ENCODE measurements around the gene THNSL1. TPM values are rescaled to one million over a fixed set of nuclear protein-coding genes. Genes with fewer than 3 reads are reported as not detected.

Gene THNSL1
- total RNA-seq, 6 experiments from 2014 or later, result 4.9 to 13.6 (median 7.6) TPM

DNA sequence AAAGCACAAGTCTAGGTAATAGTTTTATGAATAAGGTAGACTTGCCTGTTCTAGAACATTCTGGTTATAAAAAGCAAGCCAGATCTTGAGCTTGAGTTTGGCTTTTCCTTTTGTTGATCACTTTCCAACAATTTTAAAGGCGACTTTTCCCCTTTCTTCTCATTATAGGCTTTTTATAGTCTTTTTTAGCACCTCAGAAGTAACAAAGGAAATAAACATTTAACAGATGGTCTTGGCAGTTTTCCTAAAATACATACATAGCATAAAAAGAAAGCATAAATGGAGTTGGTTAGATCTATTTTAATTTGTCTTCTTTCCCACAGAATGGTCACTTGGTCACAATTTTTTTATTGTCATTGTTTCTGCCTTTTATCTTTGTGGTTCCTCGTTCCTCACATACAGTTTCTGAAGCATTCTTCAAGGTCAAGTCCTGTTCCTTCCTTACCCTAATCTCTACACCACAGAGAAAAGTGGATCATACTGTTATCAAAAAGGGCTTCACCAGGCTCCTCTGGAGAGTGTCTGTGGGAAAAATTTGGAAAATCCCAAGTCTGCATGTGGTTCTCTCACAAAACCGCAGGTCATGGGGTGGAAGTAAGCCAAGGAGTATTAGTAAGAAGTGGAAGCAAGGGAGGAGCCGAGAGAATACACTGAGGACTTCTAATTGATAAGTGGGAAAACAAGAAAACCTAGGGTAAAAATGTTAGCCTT lies 31.3 kb downstream of the THNSL1 start:
- Histone ChIP-seq H3K36me3 (no peaks in the 10 kb centered on the region), H3K4me3 (no peak overlapping the region), H3K27ac (no peak overlapping the region), H3K4me1 (peaks cover 0 to 10% (median 0%) of the 10 kb centered on the region in 4 donors), H3K9me3 (no peaks in the 10 kb centered on the region), H3K27me3 (no peaks in the 10 kb centered on the region)
- DNase-seq (no peak), ATAC-seq (peak in 1 of 4 donors; percentile 47)
- intact Hi-C loops (cut with DNase I), result no loop called here
- TF ChIP-seq, protein P1, sequence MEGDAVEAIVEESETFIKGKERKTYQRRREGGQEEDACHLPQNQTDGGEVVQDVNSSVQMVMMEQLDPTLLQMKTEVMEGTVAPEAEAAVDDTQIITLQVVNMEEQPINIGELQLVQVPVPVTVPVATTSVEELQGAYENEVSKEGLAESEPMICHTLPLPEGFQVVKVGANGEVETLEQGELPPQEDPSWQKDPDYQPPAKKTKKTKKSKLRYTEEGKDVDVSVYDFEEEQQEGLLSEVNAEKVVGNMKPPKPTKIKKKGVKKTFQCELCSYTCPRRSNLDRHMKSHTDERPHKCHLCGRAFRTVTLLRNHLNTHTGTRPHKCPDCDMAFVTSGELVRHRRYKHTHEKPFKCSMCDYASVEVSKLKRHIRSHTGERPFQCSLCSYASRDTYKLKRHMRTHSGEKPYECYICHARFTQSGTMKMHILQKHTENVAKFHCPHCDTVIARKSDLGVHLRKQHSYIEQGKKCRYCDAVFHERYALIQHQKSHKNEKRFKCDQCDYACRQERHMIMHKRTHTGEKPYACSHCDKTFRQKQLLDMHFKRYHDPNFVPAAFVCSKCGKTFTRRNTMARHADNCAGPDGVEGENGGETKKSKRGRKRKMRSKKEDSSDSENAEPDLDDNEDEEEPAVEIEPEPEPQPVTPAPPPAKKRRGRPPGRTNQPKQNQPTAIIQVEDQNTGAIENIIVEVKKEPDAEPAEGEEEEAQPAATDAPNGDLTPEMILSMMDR (IDR thresholded peaks at IDR 0.05), result no peak
- no peak for TF ChIP-seq POLR2A (IDR thresholded peaks at IDR 0.05)
- 45% methylated on average over 4 of the region's 4 CpGs for WGBS (ENCODE audit: insufficient coverage, low coverage, low lambda C conversion rate, missing lambda C conversion rate)

DNA sequence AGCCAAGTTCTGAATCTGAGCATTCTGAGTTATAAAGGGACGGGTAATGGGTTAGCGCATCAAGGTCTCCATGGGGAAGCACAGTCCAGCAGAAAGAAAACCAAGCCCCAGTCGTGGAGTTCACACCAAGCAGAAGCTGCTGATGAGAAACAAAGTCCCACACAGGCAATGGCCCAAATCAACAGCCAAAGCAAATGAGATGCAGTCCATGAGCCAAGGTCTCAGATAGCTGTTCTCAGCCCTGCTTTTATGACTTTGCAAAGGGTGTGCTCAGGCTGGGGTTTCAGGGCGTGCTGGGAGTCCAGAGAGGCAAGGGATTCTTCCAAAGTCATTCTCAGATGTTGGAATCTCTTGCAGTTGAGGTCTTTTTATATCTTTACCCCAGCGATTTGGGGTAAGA lies 32.0 kb downstream of the THNSL1 start:
- TF ChIP-seq POLR2A (IDR thresholded peaks at IDR 0.05), result no peak
- TF ChIP-seq, protein P1 (IDR thresholded peaks at IDR 0.05), result no peak
- DNase-seq (no peak), ATAC-seq (peak in 2 of 4 donors; percentile 38 to 71)
- intact Hi-C loops (cut with DNase I), result no loop called here
- Histone ChIP-seq H3K27me3 (no peaks in the 10 kb centered on the region), H3K4me1 (peaks cover 0 to 10% (median 0%) of the 10 kb centered on the region in 4 donors), H3K9me3 (no peaks in the 10 kb centered on the region), H3K36me3 (no peaks in the 10 kb centered on the region), H3K4me3 (no peak overlapping the region), H3K27ac (no peak overlapping the region)
- WGBS (ENCODE audit: insufficient coverage, low coverage, low lambda C conversion rate, missing lambda C conversion rate), result 85% methylated on average over 5 of the region's 5 CpGs

DNA sequence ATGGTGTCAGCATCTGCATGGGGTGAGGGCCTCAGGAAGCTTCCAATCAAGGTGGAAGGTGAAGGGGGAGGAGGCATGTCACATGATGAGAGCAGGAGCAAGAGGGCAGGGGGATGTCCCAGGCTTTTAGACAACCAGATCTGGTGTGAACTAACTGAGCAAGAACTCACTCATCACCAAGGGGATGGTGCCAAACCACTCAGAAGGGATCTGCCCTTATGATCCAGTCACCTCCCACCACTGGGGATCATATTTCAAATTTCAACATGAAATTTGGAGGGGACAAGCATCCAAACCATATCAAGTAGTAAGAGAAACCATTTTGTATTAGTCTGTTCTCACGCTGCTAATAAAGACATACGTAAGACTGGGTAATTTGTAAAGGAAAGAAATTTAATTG lies 33.6 kb downstream of the THNSL1 start:
- H3K4me1 ChIP-seq, result peaks cover 0 to 10% (median 0%) of the 10 kb centered on the region in 4 donors
- intact Hi-C loops (cut with DNase I), result no loop called here
- no peak for DNase-seq
- no peak overlapping the region for H3K27ac ChIP-seq
- H3K9me3 ChIP-seq, result no peaks in the 10 kb centered on the region
- 96% methylated on average over 2 of the region's 2 CpGs for WGBS (ENCODE audit: insufficient coverage, low coverage, low lambda C conversion rate, missing lambda C conversion rate)
- no peaks in the 10 kb centered on the region for H3K27me3 ChIP-seq
- TF ChIP-seq POLR2A (IDR thresholded peaks at IDR 0.05), result no peak
- TF ChIP-seq, protein P1 (IDR thresholded peaks at IDR 0.05), result no peak
- no peak overlapping the region for H3K4me3 ChIP-seq
- no peak for ATAC-seq
- no peaks in the 10 kb centered on the region for H3K36me3 ChIP-seq

DNA sequence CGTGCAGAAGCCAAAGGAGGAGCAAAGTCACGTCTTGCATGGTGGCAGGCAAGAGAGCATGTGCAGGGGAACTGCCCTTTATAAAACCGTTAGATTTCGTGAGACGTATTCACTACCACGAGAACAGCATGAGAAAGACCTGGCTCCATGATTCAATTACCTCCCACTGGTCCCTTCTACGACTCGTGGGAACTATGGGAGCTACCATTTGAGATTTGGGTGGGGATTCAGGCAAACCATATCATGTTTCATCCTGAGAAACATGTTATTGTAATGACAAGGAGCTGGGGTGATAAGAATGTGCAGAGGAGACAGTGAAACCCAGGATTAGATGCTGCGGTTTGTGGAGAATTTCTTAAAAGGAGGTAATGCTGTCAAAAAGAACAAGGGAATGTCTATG lies 34.0 kb downstream of the THNSL1 start:
- TF ChIP-seq, protein P1 (IDR thresholded peaks at IDR 0.05), result no peak
- no peak for TF ChIP-seq POLR2A (IDR thresholded peaks at IDR 0.05)

More for the DNA sequence above, 34.0 kb downstream of the THNSL1 start:
- Histone ChIP-seq H3K27ac (no peak overlapping the region), H3K4me1 (peaks cover 0 to 10% (median 0%) of the 10 kb centered on the region in 4 donors), H3K9me3 (no peaks in the 10 kb centered on the region), H3K4me3 (no peak overlapping the region), H3K36me3 (no peaks in the 10 kb centered on the region), H3K27me3 (no peaks in the 10 kb centered on the region)
- ATAC-seq (no peak), DNase-seq (no peak)
- intact Hi-C loops (cut with DNase I), result no loop called here
- WGBS (ENCODE audit: insufficient coverage, low coverage, low lambda C conversion rate, missing lambda C conversion rate), result 88% methylated on average over 9 of the region's 9 CpGs
